Fibroblast of the conjunctiva (primary cell): ENCODE data around the gene AKR1C1.
"Not testable (repeated sequence)": the region's sequence is repeated elsewhere in the genome, so short reads cannot be mapped to it uniquely, and the experiment has no call there.

Experiments used
- DNase-seq: peaks from one replicate; pipeline ENCODE4 v3.0.0-alpha.2; 2010; ENCODE audit warnings: low read depth

The AKR1C1 gene

DNA sequence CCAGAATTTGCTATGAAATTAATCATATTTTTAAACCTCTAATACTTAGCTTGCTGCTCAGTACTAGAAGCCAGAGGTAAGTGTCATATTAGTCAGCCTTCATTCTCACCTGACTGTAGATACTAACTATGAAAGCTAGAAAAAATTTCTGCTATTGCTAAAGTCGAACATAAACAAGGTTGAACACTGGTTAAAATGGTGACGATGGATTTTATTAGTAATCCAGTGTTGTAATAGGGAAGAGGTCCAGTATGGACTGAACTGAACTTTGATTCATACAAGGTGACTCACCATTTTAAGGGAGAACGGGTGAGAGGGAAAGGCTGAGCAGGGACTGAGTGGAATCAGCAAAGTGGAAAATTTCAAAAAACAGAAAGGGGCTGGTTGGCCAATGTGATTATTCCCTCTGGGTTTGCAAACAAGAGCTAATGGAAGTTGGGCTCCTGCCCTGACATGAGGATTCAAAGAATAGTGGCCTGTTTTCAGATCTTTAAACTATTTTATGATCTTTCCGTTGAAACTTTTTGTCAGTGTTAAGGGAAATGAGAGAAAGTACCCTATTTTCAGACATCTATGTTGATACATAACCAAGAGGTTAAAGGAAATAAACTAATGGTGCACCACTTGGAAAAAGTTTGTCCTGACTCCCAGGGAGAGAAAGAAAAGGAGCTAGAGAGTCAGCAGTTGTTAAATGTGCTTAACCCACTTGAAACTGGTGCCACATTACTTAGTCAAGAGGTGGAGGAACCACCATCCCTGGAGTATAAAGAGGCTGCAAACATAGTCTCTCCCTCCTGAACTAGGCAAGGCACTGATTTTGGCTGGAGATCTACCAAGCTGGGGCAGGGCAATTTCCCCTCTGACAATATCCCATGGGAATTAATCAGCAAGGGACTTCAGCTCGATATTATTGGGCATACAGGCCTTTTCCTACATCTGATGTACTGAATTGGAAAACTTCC is 15.3 kb upstream of the AKR1C1 start:
- DNase-seq = peak; percentile 94

GRCh38 chr10:4951512-4952162 is 11.6 kb upstream of the AKR1C1 start:
- not testable (repeated sequence) for DNase-seq

DNA sequence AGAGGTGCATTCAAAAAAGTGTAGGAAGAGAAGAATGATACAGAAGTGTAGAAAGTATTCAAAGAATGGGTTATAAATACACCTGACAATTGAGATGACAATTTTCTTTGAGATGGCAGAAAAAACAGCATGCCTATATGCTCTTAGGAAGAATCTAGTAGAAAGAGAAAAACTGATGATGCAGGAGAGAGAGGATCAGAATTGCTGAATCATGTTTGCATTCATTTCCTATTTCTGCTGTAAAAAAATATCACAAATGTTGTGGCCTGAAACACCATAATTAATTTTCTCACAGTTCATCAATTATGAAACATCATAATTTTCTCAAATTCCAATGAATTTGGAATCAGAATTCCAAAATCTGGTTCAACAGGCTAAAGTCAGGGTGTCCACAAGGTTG is 9.8 kb upstream of the AKR1C1 start:
- DNase-seq = no peak

GRCh38 chr10:4956088-4956487 is 7.1 kb upstream of the AKR1C1 start:
- not testable (repeated sequence) for DNase-seq

GRCh38 chr10:4956955-4957645 is 6.1 kb upstream of the AKR1C1 start:
- DNase-seq = not testable (repeated sequence)

DNA sequence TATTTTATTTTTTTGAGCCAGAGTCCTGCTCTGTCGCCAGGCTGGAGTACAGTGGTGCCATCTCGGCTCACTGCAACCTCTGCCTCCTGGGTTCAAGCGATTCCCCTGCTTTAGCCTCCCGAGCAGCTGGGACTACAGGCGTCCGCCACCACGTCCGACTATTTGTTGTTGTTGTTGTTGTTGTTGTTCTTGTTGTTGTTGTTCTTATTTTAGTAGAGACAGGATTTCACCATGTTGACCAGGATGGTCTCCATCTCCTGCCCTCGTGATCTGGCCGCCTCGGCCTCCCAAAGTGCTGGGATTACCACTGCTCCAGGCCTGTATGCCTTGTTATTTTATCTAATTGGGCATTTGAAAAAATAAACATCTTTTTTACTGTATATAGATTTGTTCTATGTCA is 1.7 kb upstream of the AKR1C1 start:
- DNase-seq = not testable (repeated sequence)

- DNase-seq = not testable (repeated sequence)
Measured at GRCh38 chr10:4962308-4962707, 907 bp upstream of the AKR1C1 start.

DNA sequence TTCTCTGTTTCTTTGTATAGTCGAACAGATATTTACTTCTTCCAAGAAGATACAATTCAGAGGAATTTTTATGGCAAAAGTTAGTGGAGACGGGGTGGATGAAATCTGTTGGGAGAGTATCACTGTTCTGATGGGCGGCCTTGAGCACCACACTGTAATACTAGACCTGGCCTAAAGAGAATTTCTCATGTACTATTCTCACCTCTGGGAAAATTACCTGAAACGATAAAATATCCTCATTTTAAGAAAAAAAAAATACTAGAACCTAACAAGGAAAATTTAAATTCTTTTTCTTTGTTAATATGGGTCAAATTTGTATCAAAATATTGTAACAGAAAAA is 570 bp downstream of the AKR1C1 start:
- DNase-seq = not testable (repeated sequence)

- DNase-seq = not testable (repeated sequence)
Measured at GRCh38 chr10:4965763-4966162, 2.5 kb downstream of the AKR1C1 start.

- not testable (repeated sequence) for DNase-seq
Measured at GRCh38 chr10:4967189-4967588, 4.0 kb downstream of the AKR1C1 start.

GRCh38 chr10:4969289-4969688 is 6.1 kb downstream of the AKR1C1 start:
- DNase-seq = not testable (repeated sequence)

- not testable (repeated sequence) for DNase-seq
Measured at GRCh38 chr10:4970362-4970761, 7.1 kb downstream of the AKR1C1 start.

DNA sequence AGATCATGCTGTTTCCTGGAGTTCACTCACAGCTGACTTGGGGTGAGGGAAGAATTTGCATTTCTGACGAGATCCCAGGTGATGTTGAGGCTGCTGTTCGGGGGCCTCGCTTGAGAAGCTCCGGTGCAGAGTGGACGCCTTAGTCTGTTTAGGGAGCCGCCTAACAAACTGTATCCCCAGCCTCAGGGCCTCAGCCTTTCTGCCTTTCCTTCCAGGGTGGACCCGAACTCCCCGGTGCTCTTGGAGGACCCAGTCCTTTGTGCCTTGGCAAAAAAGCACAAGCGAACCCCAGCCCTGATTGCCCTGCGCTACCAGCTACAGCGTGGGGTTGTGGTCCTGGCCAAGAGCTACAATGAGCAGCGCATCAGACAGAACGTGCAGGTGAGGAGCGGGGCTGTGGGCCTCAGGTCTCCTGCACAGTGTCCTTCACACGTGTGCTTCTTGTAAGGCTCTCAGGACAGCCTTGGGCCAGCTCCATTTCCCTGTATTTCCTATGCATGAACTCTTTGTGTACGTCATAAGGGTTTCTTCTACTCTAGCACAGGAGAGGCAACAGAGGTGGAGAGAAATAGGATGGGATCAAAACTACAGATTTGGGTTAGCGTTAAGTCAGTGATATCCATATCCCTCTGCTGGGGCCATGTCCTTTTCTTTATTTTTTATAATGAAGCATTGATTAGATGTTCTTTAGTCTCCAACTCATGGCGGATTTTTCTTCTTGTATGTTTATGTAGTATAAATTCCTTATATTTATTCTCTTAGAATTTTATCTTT is 9.3 kb downstream of the AKR1C1 start:
- not testable (repeated sequence) for DNase-seq

DNA sequence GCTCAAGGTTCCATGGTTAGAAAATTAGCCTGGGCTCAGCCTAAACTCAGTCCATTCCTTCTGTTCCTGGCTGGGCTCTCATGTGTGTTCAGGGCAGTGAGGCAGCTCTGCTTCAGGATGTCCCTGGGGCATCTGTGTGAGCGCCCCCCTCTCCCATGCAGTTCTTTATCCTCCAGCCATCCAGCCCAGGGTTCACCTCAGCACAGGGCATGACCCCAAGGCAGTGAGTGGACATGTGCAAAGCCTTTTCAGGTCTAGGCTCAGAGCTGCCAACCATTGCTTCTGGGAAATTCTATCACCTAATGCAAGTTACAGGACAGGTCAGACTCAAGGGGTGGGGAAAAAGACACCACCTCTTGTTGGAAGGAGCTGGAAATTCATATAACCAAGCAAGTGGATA is 10.1 kb downstream of the AKR1C1 start:
- DNase-seq = not testable (repeated sequence)

GRCh38 chr10:4974400-4974799 is 11.2 kb downstream of the AKR1C1 start:
- not testable (repeated sequence) for DNase-seq

GRCh38 chr10:4977025-4977424 is 13.8 kb downstream of the AKR1C1 start:
- no peak for DNase-seq

DNA sequence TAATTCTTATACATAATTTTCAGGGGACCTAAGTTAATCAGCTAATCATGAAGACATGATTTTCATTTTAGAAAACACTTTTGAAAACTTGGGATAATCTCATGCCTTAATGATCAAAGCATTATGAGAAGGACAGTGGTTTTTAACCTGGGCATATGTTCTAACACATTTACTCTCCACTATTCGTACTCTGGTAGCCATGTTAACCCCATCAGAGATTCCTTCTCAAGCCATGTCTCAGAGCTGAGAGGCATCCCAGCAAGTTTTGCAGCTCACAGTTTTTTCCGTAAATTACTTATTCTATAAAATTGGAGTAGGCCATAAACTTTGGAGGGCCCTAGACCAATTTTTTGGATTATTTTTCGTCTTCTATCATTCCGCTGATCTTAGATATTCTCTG is 15.7 kb downstream of the AKR1C1 start:
- no peak for DNase-seq

DNA sequence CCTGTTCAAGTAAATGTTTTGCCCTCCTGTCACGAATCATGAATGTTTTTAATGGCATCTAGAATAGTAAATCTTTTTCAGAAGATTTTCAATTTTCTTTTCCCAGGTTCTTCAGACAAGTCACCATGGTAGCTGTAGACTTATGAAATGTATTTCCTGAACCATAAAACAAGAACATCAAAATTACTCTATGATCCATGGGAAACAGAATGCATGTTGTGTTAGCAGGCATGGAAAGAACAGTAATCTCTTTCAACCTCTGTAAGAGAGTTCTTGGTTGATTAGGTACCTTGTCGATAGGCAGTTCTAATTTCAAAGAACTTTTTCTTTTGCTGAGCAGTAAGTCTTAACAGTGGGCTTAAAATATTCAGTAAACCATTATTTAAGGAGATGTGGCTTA is 17.6 kb downstream of the AKR1C1 start:
- DNase-seq = no peak

GRCh38 chr10:4981722-4982471 is 18.7 kb downstream of the AKR1C1 start:
- DNase-seq = peak; percentile 27

DNA sequence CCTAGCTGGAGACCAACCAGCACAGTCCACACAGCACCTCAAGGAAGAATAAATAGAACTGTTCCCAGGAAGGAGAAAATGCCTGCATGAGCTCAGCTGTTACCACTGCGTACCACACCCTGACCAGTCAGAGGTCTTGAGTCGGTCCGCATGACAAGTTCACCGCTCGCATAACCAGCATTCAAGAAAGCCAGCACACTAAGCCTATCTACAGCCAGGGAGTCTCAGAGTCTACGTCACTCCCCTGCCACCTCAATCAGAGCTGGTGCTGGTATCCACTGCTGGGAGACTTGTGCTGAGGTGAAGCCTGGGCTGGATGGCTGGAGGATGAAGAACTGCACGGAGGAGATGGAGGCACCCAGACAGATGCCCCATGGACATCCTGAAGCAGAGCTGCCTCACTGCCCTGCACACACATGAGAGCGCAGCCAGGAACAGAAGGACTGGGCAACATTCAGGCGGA is 19.6 kb downstream of the AKR1C1 start:
- DNase-seq = no peak

GRCh38 chr10:4983615-4984216 is 20.5 kb downstream of the AKR1C1 start:
- no peak for DNase-seq
